HFFc6 (cell line): Measurements from ENCODE around the gene GABRG3. TPM values are rescaled to one million over a fixed set of nuclear protein-coding genes. Genes with fewer than 3 reads are reported as not detected.

Experiments used
- DNase-seq: peaks from one replicate; pipeline ENCODE4 v3.0.0-alpha.2; 2018
- H3K27ac Mint-ChIP-seq: 2 replicates; pipeline ENCODE4 v1.8.0; 2020; ENCODE audit warnings: mild to moderate bottlenecking, mixed read lengths
- H3K27me3 Mint-ChIP-seq: 2 replicates; pipeline ENCODE4 v1.8.0; 2021; ENCODE audit warnings: mild to moderate bottlenecking, moderate library complexity, mixed read lengths; ENCODE audit not compliant: insufficient read depth
- H3K36me3 Mint-ChIP-seq: 2 replicates; pipeline ENCODE4 v1.8.0; 2021; ENCODE audit warnings: low read depth, mixed read lengths
- H3K4me1 Mint-ChIP-seq: 2 replicates; pipeline ENCODE4 v1.8.0; 2020; ENCODE audit warnings: low read depth, mixed read lengths
- H3K4me3 Mint-ChIP-seq: 2 replicates; pipeline ENCODE4 v1.8.0; 2020; ENCODE audit warnings: mild to moderate bottlenecking, moderate library complexity, mixed read lengths
- H3K9me3 Mint-ChIP-seq: 2 replicates; pipeline ENCODE4 v1.8.0; 2020; ENCODE audit warnings: mild to moderate bottlenecking, mixed read lengths
- total RNA-seq, 6 experiments: library from RNA; stranded (reverse); fragmentation: NEBNext Ultra II Directional; extraction: Animal tissue kit (Norgen Biotek cat#: 25700); gene quantifications; 2 replicates in 1 of 6; 3 replicates in 5 of 6; pipeline ENCODE4 v1.2.3, GENCODE V29; 2021
- TF ChIP-seq, protein P1 (sequence below): fragments of 200-600 bp; sonication (generic); IDR thresholded peaks from 2 replicates; pipeline ENCODE4 v1.5.0; 2021; ENCODE audit warnings: antibody characterized with exemption, mild to moderate bottlenecking

The GABRG3 gene
- total RNA-seq, 6 experiments from 2014 or later = not detected

DNA sequence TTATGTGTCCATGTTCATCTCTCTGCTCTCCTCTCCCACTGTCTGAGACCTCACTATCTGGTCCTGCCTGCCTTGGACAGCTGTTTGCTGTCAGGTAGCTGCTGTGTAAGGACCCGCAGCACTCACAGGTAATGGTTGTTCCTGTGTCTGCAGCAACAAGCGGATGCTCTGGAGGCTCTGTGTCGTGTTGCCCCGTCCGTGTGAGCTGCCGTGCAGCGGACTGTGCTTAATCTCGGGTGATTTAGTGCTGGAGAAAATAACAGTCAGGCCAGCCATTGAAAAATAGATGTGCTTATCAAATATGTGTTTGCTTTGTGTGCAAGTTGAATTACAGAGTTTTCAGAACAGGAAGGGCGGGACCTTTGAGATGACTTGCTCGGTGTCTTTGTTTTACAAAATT, 121.4 kb downstream of the GABRG3 start:
- H3K36me3 Mint-ChIP-seq = peaks cover 5% of the 10 kb centered on the region; the same call in 1 of the 2 replicates
- no peak for DNase-seq
- peaks cover 52% of the 10 kb centered on the region for H3K9me3 Mint-ChIP-seq
- H3K4me3 Mint-ChIP-seq = no peak overlapping the region
- H3K27me3 Mint-ChIP-seq = no peaks in the 10 kb centered on the region
- no peaks in the 10 kb centered on the region for H3K4me1 Mint-ChIP-seq
- TF ChIP-seq, protein P1, sequence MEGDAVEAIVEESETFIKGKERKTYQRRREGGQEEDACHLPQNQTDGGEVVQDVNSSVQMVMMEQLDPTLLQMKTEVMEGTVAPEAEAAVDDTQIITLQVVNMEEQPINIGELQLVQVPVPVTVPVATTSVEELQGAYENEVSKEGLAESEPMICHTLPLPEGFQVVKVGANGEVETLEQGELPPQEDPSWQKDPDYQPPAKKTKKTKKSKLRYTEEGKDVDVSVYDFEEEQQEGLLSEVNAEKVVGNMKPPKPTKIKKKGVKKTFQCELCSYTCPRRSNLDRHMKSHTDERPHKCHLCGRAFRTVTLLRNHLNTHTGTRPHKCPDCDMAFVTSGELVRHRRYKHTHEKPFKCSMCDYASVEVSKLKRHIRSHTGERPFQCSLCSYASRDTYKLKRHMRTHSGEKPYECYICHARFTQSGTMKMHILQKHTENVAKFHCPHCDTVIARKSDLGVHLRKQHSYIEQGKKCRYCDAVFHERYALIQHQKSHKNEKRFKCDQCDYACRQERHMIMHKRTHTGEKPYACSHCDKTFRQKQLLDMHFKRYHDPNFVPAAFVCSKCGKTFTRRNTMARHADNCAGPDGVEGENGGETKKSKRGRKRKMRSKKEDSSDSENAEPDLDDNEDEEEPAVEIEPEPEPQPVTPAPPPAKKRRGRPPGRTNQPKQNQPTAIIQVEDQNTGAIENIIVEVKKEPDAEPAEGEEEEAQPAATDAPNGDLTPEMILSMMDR = no peak
- H3K27ac Mint-ChIP-seq = no peak overlapping the region

DNA sequence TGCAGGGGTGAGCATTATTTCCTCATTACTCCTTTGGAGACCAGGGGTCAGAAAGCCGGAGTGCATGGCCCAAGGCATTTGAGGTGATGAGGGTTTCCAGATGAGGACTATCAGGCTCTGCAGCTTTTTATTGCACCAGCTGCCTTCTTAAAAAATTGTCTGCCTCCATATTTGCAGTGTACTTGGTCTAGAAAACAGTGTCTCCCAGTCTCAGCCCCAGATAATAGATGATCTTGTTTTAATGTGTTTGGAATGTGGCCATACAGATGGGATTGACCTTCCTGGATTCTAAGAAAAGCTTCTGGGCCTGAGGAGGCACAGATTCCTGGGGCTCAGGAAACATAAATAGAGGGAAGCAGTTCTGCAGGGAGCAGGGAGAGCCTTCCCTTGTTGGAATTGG, 123.3 kb downstream of the GABRG3 start:
- Mint-ChIP-seq H3K9me3 (peaks cover 55% of the 10 kb centered on the region), H3K4me3 (no peak overlapping the region), H3K27me3 (no peaks in the 10 kb centered on the region), H3K4me1 (no peaks in the 10 kb centered on the region), H3K27ac (no peak overlapping the region), H3K36me3 (peaks cover 5% of the 10 kb centered on the region; the same call in 1 of the 2 replicates)
- no peak for DNase-seq
- TF ChIP-seq, protein P1 = no peak

DNA sequence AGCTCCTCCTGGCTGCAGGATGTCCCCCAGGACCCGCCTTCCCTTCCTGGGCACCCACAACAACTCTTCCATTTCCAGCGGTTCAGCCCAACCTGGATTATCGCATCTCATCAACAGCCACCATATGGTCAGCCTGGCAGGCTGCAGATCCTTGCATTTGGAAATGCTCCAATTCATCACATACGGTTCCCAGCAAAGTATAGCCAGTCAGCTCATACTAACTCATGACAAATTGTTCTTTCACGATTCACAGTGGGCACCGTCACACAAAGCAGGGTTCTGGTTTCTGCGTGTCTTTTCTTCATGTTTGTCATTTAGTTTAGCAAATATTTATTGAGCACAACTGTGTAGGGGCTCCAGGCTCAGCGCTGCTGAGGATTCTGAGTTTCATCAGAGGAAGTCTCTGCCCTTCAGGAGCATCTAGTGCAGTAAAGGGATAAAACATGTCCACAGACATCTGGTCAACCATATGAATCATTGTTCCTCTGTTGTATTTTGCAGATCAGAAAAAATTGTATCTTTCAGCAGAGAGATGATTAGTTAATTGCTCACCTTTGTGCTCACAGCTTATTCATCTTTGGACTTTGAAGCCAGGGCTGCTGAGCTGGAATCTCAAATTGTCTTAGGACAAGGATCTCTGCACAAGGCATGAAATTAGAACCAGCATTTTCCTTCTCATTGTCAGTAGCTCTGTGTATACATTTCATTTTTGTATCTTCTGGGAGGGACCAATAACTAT, 125.1 kb downstream of the GABRG3 start:
- H3K27ac Mint-ChIP-seq = no peak overlapping the region
- H3K4me3 Mint-ChIP-seq = no peak overlapping the region
- TF ChIP-seq, protein P1 = no peak

DNA sequence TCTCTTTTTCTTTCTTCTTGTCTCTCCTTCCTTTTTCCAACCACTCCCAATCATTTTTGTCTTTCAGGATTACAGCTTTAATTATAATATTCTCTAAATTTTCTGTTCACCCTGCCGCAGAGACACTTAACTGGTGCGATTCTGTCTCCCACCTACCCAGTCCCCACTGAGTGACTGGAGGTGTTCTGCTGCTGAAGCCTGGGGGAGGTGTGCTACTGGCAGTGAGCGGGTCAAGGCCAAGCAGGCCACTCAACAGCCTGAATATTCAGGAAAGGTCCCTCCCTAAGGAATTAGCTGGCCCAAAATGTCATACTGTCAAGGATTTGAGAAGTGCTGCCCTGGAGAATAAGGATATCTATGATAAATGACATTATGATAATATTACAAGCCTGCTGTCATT, 126.5 kb downstream of the GABRG3 start:
- H3K9me3 Mint-ChIP-seq = peaks cover 67% of the 10 kb centered on the region
- DNase-seq = no peak
- TF ChIP-seq, protein P1 = no peak
- H3K36me3 Mint-ChIP-seq = peaks cover 9% of the 10 kb centered on the region; the same call in 1 of the 2 replicates
- no peaks in the 10 kb centered on the region for H3K4me1 Mint-ChIP-seq
- H3K27ac Mint-ChIP-seq = no peak overlapping the region
- H3K27me3 Mint-ChIP-seq = no peaks in the 10 kb centered on the region; the same call in 1 of the 2 replicates
- no peak overlapping the region for H3K4me3 Mint-ChIP-seq

More for the DNA sequence above, 125.1 kb downstream of the GABRG3 start:
- H3K9me3 Mint-ChIP-seq = peaks cover 61% of the 10 kb centered on the region
- no peaks in the 10 kb centered on the region; the same call in 1 of the 2 replicates for H3K27me3 Mint-ChIP-seq
- H3K36me3 Mint-ChIP-seq = peaks cover 5% of the 10 kb centered on the region; the same call in 1 of the 2 replicates
- no peak for DNase-seq
- H3K4me1 Mint-ChIP-seq = no peaks in the 10 kb centered on the region

DNA sequence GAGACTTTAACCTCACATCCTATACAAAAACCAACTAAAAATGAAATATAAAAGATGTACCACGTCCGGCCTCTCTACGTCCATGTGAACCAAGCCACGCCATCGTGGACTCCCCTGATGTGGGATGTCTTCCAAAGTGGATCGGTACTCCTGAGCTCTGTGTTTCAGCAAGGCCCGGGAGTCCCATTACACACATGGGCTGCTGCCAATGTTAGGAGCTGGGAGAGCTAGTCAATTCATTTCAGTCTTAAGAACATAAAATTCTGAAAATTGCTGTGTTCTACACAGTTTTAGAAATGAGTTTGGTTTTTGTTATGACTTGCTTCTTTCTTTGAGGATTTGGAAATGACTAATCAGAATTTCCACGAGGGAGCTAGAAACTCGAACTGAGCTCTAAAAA, 131.0 kb downstream of the GABRG3 start:
- DNase-seq = no peak
- peaks cover 4% of the 10 kb centered on the region; the same call in 1 of the 2 replicates for H3K36me3 Mint-ChIP-seq
- H3K9me3 Mint-ChIP-seq = peaks cover 44% of the 10 kb centered on the region
- H3K4me1 Mint-ChIP-seq = no peaks in the 10 kb centered on the region
- no peak overlapping the region for H3K4me3 Mint-ChIP-seq
- TF ChIP-seq, protein P1 = no peak
- no peaks in the 10 kb centered on the region; the same call in 1 of the 2 replicates for H3K27me3 Mint-ChIP-seq
- no peak overlapping the region for H3K27ac Mint-ChIP-seq
